ENCODE measurements around the gene GLYR1.

- TF ChIP-seq CTCF (IDR thresholded peaks at IDR 0.05) = no peak
- TF ChIP-seq EZH2 (IDR thresholded peaks at IDR 0.05; ENCODE audit: borderline replicate concordance, insufficient read depth, low read depth, low read length, poor library complexity, severe bottlenecking) = no peak
Observed at GRCh38 chr16:4760221-4760910, 86.7 kb downstream of the GLYR1 start.

All from B cell (primary cell).